Spleen (tissue), 11 donors: ENCODE measurements around the gene HMX1. TPM values are rescaled to one million over a fixed set of nuclear protein-coding genes. Genes with fewer than 3 reads are reported as not detected.

Experiments
- DNase-seq: peaks from one replicate; pipeline ENCODE4 v3.0.0-alpha.2; 2020
- H3K27ac ChIP-seq, 8 donors: fragments of 200-600 bp; sonication (generic) in 7 of 8; 1 replicate in 4 of 8; 2 replicates in 4 of 8; pipeline versions ENCODE4 v1.5.0 to v1.8.0; 2016 to 2021; ENCODE audit warnings: inconsistent platforms in 4 of 8, mild to moderate bottlenecking in 4 of 8, moderate library complexity in 1 of 8
- H3K27me3 ChIP-seq, 7 donors: fragments of 200-600 bp; sonication (generic) in 6 of 7; replicated peaks in 1 of 7; 1 replicate in 4 of 7; 2 replicates in 3 of 7; pipeline versions ENCODE4 v1.5.0 to v1.8.0; 2016 to 2021; ENCODE audit warnings: inconsistent platforms in 3 of 7, mild to moderate bottlenecking in 1 of 7
- H3K36me3 ChIP-seq, 6 donors: fragments of 200-600 bp; sonication (generic) in 5 of 6; 1 replicate in 4 of 6; 2 replicates in 2 of 6; pipeline versions ENCODE4 v1.5.0 to v1.8.0; 2016 to 2021; ENCODE audit warnings: inconsistent platforms in 2 of 6
- H3K4me1 ChIP-seq, 6 donors: fragments of 200-600 bp; sonication (generic) in 5 of 6; 1 replicate in 3 of 6; 2 replicates in 3 of 6; pipeline versions ENCODE4 v1.5.0 to v1.8.0; 2016 to 2021; ENCODE audit warnings: inconsistent platforms in 3 of 6
- H3K4me3 ChIP-seq, 8 donors: fragments of 200-600 bp; sonication (generic) in 7 of 8; 1 replicate in 4 of 8; 2 replicates in 4 of 8; pipeline versions ENCODE4 v1.5.0 to v1.8.0; 2016 to 2021; ENCODE audit warnings: inconsistent platforms in 4 of 8, mild to moderate bottlenecking in 4 of 8, moderate library complexity in 2 of 8
- H3K9me3 ChIP-seq, 8 donors: fragments of 200-600 bp; sonication (generic) in 7 of 8; 1 replicate in 4 of 8; 2 replicates in 4 of 8; pipeline versions ENCODE4 v1.5.0 to v1.8.0; 2016 to 2021; ENCODE audit warnings: inconsistent platforms in 4 of 8
- CTCF ChIP-seq, 11 experiments: fragments of 200-600 bp in 7 of 11; fragments of 450-650 bp in 4 of 11; sonication (generic) in 4 of 11; IDR thresholded peaks in 8 of 11; conservative IDR thresholded peaks in 3 of 11; 1 replicate in 7 of 11; 2 replicates in 4 of 11; pipeline versions ENCODE4 v1.4.0 to v1.8.0; 2016 to 2021; ENCODE audit warnings: antibody characterized with exemption in 11 of 11, inconsistent platforms in 4 of 11, mild to moderate bottlenecking in 1 of 11
- POLR2A ChIP-seq, 3 donors: fragments of 450-650 bp; IDR thresholded peaks; one replicate each; pipeline ENCODE4 v1.5.1; 2017; ENCODE audit warnings: antibody characterized with exemption in 3 of 3, mild to moderate bottlenecking in 1 of 3
- POLR2AphosphoS5 ChIP-seq, 3 donors: sonication (generic); formaldehyde crosslinking; IDR thresholded peaks; one replicate each; pipeline ENCODE4 v1.5.1; 2017; ENCODE audit warnings: antibody characterized with exemption in 3 of 3
- WGBS, 5 donors: extraction: QIAGEN DNeasy Blood & Tissue Kit in 3 of 5; methylation state at CpG; one replicate each; pipeline versions ENCODE4 v1.1.5 to v1.1.7; 2013 to 2018; 5-methylcytosine and 5-hydroxymethylcytosine counted together
- intact Hi-C: fragments of 100-400 bp; cut with DNase I; formaldehyde crosslinking; loops from one replicate; pipeline ENCODE4 v1.15.0; 2023; ENCODE audit warnings: low total_unique reads
- polyA plus RNA-seq, 3 donors: library from polyadenylated mRNA; stranded (reverse); fragments of 200-250 nt; gene quantifications; one replicate each; pipeline ENCODE4 v1.2.1, GENCODE V29; 2013
- total RNA-seq, 7 donors: library from RNA; depleted of rRNA in 3 of 7; stranded (reverse); fragments of >200 nt in 3 of 7; fragmentation: NEBNext Ultra II Directional in 4 of 7; extraction: Animal tissue kit (Norgen Biotek cat#: 25700) in 4 of 7; gene quantifications; one replicate each; pipeline versions ENCODE4 v1.1.0 to v1.2.1, GENCODE V29; 2016 to 2021
- donor health status: healthy with polysubstance abuse.
- donor health status: DM: no; HTN: no; CAD: no; lungs with moderate emphysema.
- donor health status: DM: no; HTN: no; CAD: no.
- donor health status: Bipolar disorder and iron deficiency.
- donor health status: healthy.
- donor health status: DM: no; HTN: no; CAD: no.
- donor health status: DM: yes; HTN: yes; CAD: no.

HMX1 gene
- total and polyA plus RNA-seq, 10 donors = not detected

DNA sequence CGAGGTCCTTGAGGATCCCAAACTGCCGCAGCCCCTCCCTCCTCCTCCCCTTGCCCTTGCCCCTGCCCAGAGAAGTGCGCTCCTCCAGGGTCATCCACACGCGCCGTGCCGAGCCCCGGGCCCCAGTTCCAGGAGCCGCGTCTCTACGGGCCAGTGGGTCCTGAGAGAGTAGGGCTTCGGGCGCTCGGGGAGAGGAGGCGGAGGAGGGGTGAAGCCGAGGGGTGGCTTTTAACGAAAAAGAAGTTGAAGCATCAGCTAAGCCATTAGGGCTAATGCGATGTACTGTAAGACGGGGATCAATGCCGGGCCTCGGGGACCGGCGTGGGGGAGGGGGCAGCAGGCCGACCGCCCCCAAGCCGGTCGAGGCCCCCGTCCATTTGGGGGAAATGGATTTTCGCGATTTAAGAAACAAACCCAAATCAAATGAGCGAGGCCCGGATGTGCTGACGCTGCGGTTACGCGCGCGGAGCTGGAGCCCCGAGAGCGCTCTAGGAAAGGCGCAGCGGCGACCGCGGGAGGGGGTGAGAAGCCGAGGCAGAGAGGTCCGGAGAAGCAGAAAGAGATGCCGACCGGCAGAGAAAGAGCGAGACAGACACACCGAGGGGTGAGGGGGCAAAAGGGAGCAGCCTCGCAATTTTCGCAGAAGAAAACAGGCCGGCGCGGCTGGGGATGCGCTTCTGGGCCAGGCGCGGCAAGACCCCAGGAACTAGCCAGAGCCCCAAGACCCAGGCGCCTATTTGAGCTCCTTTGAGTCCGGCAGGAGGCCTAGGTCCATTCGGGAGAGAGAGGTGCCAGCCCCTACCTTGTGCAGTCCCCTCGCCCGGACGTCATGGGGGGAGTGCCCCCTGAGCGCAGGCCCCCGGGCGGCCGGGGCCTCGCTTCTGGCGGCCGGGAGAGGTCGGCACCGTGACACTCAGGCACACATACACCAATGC is 13.6 kb downstream of the HMX1 start:
- peaks cover 0 to 100% (median 97%) of the 10 kb centered on the region in 7 donors for H3K27me3 ChIP-seq
- intact Hi-C loops = no loop called here
- WGBS, 5 donors = 1 to 3% (median 1%) methylated on average over 56 to 74 of the region's 74 CpGs
- H3K4me1 ChIP-seq = peaks cover 6 to 60% (median 29%) of the 10 kb centered on the region in 6 donors
- no peak overlapping the region for H3K27ac ChIP-seq
- no peak for DNase-seq
- TF ChIP-seq POLR2AphosphoS5 (IDR thresholded peaks at IDR 0.05) (no peak), POLR2A (IDR thresholded peaks at IDR 0.05) (no peak), CTCF (IDR thresholded peaks at IDR 0.05 in 8 of 11, conservative IDR thresholded peaks at IDR 0.05 in 3 of 11) (no peak)
- peak overlapping the region in 7 of 8 donors; percentile 22 to 63 (median 31) for H3K4me3 ChIP-seq
- H3K36me3 ChIP-seq = no peaks in the 10 kb centered on the region
- peaks cover 0 to 7% (median under 1%) of the 10 kb centered on the region in 8 donors for H3K9me3 ChIP-seq

- Histone ChIP-seq H3K27me3 (peaks cover 0 to 100% (median 90%) of the 10 kb centered on the region in 7 donors), H3K4me3 (peak overlapping the region in 7 of 8 donors; percentile 31 to 63 (median 32)), H3K36me3 (no peaks in the 10 kb centered on the region), H3K9me3 (peaks cover 0 to 15% (median 7%) of the 10 kb centered on the region in 8 donors), H3K4me1 (peaks cover 6 to 60% (median 29%) of the 10 kb centered on the region in 6 donors), H3K27ac (no peak overlapping the region)
- WGBS, 5 donors = 3 to 7% (median 4%) methylated on average over 26 to 51 of the region's 51 CpGs
- DNase-seq = no peak
- intact Hi-C loops = no loop called here
- TF ChIP-seq POLR2AphosphoS5 (IDR thresholded peaks at IDR 0.05) (no peak), CTCF (IDR thresholded peaks at IDR 0.05 in 8 of 11, conservative IDR thresholded peaks at IDR 0.05 in 3 of 11) (no peak), POLR2A (IDR thresholded peaks at IDR 0.05) (no peak)
Observed at GRCh38 chr4:8856835-8857621, 14.6 kb downstream of the HMX1 start.

- Histone ChIP-seq H3K9me3 (peaks cover 0 to 15% (median 7%) of the 10 kb centered on the region in 8 donors), H3K27ac (no peak overlapping the region), H3K36me3 (no peaks in the 10 kb centered on the region), H3K27me3 (peaks cover 0 to 100% (median 78%) of the 10 kb centered on the region in 7 donors), H3K4me3 (no peak overlapping the region), H3K4me1 (peaks cover 6 to 48% (median 23%) of the 10 kb centered on the region in 6 donors)
- no peak for TF ChIP-seq CTCF (IDR thresholded peaks at IDR 0.05 in 8 of 11, conservative IDR thresholded peaks at IDR 0.05 in 3 of 11)
- no peak for TF ChIP-seq POLR2A (IDR thresholded peaks at IDR 0.05)
- TF ChIP-seq POLR2AphosphoS5 (IDR thresholded peaks at IDR 0.05) = no peak
- WGBS, 5 donors = 2 to 28% (median 12%) methylated on average over 9 of the region's 9 CpGs
- DNase-seq = no peak
- intact Hi-C loops = no loop called here
Observed at GRCh38 chr4:8855818-8856245, 15.8 kb downstream of the HMX1 start.
